HG03457 (cell line): ENCODE measurements around the gene PRKCZ.

ENCODE experiments used
- ATAC-seq: cut with Tn5 transposase; IDR thresholded peaks from one replicate; pipeline ENCODE4 v1.9.1; 2021; ENCODE audit warnings: moderate number of reproducible peaks; ENCODE audit not compliant: unreplicated experiment

PRKCZ gene

DNA sequence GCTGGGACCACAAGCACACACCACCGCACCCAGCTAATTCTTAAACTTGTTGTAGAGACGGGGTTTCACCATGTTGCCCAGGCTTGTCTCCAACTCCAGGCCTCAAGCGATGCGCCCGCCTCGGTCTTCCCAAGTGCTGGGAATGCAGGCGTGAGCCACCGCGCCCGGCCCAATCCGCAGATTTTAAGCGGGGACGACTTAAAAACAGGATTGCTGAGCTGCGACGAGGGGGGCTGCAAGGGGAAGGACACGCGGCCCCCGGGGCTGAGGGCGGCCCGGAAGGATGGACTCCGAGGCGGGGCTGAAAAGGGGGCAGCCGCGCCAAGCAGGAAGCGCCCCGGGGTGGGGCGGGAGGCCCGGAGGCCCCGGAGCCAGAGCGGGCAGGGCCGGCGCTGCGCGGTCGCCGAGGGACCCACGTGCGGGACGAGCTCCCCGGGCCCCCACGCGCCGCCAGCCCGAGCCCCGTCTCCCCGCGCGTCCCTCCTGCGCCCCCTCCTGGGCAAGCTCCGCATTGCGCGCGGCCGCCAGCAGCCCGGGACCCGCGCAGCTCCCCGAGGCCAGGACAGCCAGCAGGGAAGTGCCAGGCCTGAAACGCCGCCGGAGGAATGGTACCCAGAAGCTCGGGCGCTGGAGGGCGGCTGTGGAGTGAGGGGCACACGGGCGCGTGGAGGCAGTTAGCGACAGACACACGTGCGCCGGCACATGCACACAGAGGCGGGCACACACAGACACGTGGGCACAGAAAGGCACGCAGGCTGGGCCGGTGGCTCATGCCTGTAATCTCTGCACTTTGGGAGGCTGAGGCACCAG is 5.5 kb upstream of the PRKCZ start:
- no peak for ATAC-seq

DNA sequence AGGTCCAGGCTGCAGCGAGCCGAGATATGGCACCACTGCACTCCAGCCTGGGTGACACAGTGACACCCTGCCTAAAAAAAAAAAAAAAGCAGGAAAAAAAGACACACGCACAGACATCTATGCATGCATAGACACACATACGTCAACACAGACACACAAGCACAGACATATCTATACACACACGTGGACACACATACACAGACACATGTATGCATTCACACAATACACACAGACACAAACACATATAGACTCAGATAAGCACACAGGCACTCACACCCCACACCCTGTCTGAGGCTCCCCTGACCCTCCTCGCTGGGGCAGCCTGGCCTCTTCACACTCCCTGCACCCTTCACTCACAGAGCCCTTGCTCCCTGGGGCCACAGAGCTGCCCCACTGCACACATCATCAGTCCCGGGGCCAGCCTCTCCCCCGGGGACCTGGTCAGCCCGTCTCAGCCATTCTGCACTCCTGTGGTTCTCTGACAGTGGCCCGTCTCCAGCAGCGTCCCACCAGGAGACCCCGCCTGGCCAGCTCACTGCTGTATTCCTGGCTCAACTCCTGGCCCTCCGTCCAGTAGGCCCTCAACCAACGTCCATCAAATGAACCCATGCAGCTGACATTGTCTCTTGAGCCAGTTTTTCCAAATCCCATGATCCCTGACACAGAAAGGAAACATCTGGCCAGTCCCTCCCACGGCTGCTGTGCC is 4.6 kb upstream of the PRKCZ start:
- no peak for ATAC-seq

DNA sequence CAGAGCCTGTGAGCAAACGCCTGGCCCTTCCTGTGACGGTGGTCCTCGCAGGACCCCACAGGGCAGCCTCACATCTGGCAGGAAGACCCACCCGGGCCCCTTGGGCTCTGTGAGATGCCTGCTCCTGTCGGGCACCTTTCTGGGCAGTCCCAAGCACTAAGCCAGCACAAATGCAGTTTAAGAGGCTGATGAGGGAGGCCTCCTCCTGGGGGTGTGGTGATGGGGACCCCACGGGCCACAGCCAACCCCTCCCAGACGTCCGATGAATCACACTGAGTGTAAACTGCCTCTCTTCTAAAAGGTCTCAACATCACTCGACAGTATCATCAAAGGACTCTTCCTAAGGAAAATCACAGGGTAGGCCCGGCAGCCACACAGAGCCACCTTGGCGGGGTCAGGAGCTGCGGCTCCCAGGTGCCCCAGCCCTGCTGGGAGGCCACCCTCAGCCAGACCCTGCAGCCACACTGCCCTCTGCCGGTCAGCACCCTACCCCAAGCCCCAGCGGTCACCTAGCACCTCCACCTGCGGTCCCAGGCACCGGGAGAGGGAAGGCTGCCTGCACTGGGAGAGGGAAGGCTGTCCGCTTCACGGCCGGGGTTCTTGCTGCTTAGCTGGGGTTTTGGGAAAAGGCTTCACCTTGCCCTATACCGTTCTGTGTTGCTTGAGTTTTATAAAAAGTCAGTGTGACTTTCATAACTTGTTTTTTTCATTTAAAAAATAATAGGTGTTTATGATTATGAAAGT is 3.9 kb upstream of the PRKCZ start:
- ATAC-seq: no peak

- no peak for ATAC-seq
Measured at GRCh38 chr1:2046953-2047748, 3.1 kb upstream of the PRKCZ start.

GRCh38 chr1:2047749-2048729 is 2.2 kb upstream of the PRKCZ start:
- ATAC-seq: no peak

GRCh38 chr1:2049225-2049717 is 940 bp upstream of the PRKCZ start:
- no peak for ATAC-seq

- no peak for ATAC-seq
Measured at GRCh38 chr1:2050461-2050792, 216 bp downstream of the PRKCZ start.

DNA sequence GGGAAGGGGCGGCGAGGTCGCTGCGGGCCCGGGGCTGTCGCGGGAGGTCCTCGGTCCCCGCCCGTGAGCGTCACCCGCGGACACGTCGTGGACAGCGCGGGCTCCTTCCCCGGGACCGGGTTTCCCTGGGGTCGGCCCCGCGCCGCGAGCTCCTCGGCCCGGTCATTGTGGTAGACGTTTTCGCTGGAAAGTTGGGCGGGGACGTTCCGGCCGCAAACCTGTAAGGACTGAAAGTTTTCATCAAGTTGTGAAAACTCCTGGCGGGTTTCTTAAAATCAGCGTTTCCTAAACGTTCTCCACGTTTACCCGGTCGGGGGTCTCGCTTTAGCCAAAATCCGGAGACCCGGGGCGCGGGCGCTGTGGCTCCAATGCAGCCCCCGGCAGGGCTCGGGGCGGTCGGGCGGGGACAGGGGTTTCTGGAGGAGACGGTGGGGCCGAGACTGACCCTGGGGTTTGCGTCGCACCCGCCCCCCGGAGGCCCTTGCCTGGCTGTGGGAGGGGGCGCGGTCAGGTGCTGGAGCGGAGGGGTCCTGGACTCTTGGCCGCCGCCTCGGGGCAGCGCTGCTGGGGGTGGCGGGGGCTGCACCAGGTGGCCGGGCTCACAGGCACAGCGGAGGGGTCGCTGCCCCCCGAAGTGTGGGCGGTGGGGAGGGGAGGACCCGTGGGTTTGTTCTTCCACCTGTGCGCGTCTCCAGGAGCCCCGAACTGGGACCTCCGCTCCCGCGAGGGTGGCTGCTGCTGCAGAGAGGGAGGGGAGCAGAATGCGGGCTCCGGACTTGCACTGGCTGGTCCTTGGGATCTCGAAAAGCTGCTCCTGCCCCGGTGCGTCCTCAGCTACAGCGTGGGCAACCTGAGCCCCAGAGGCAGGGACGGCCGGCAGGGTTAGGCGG is 827 bp downstream of the PRKCZ start:
- no peak for ATAC-seq

GRCh38 chr1:2052054-2052679 is 2.0 kb downstream of the PRKCZ start:
- no peak for ATAC-seq

DNA sequence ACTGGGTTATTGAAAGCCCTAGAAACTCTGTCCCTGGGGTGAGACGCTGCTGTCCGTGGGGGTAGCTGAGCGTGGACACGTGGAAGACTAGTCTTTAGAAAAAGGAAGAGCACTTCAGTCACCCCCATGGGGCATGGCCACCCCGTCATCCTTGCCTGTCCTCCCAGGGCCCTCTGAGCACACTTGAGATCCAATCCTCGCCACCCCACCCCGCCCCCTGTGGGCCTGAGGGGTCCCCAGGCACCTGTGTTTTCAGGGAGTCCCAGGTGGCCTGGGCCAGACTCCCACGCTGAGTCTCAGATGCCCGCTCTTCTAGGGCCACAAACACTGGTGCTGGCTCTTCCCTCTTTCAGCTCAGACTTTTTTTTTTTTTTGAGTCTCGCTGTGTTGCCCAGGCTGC is 2.5 kb downstream of the PRKCZ start:
- no peak for ATAC-seq

DNA sequence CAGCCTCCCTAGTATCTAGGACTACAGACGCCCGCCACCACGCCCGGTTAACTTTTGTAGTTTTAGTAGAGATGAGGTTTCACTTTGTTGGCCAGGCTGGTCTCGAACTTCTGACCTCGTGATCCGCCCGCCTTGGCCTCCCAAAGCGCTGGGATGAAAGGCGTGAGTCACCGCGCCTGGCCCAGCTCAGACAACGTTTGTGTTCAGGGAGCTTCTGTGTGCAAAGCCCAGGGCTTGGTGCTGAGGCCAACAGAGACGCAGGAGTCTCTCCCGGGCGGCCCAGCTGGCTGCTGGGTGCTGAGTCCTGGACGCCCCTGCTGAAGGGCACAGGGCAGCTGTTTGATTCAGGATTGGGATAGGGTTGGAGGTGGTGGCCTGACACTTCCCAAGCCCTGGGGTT is 3.0 kb downstream of the PRKCZ start:
- ATAC-seq: no peak

DNA sequence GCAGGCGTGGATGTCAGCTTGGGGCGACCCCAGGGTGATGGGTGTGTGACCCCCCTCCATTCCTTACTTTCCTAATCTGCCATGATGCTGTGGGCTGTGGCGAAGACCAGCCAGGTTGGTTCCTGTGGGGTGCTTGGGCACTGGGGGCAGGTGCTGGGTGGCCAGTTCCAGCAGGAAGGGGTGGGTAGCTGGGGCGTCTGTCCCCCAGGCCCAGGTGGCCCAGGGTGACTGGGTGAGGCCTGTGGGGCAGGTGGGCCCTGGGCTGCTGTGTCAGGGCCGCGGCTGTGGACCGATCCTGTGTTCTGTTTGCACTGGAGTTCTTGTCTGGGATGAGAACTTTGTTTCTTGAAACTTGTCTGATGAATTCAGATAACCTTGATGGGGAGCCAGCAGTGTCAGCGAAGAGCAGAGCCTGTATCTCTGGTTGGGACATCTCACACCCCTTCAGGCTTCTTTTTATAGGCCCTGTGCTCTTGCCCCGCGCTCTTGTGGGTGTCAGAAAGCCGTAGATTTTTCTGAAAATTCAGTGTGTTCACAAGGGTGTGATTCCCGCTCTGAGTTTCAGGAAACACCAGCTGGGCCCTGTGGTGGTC is 3.7 kb downstream of the PRKCZ start:
- ATAC-seq: no peak

DNA sequence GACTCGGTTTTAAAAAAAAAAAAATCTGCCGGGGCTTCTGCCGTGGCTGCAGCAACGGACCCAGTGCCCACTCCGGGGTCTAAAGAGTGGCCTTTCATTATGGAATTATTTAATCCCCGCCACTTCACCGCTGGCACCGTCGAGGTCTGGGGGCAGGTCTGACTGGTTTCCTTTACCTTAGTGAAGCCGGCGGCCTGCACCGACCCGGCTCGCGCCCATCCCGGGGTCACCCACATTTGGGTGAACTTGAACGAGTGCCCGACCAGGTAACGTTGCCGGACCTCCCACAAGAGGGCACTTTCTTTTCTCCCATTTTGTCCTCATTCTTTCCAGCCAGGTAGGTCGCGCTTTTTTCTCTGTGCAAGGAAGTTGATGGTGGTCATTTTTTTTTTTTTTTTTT is 4.3 kb downstream of the PRKCZ start:
- no peak for ATAC-seq

DNA sequence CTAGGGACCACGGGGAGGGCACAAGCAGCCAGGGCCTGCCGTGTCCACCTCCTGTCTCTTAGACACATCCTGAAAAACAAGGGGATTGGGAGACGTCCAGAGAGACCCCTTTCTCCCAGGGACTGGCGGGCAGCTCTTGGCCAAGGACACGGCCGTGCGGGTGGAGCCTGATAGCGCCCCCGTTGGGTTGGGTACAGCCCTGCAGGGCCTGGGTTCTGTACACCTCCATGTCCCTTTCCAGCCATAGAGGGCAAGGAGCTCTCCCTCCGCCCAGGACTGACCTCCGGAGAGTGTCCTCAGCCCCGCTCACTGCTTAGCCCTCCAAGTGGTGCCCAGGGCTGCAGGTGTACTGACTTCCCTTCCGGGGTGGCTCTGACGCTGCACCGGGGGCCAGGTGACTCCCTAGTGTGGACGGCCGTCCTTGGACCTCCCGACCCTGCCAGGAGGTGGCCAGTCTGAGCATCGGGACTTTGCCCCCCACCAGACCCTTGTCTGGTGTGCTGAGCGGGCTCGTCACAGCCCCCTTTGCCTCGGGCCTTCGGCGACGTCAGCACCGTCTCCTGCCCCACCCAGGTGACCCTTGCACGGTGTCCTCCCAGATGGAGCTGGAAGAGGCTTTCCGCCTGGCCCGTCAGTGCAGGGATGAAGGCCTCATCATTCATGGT is 5.8 kb downstream of the PRKCZ start:
- ATAC-seq: no peak

DNA sequence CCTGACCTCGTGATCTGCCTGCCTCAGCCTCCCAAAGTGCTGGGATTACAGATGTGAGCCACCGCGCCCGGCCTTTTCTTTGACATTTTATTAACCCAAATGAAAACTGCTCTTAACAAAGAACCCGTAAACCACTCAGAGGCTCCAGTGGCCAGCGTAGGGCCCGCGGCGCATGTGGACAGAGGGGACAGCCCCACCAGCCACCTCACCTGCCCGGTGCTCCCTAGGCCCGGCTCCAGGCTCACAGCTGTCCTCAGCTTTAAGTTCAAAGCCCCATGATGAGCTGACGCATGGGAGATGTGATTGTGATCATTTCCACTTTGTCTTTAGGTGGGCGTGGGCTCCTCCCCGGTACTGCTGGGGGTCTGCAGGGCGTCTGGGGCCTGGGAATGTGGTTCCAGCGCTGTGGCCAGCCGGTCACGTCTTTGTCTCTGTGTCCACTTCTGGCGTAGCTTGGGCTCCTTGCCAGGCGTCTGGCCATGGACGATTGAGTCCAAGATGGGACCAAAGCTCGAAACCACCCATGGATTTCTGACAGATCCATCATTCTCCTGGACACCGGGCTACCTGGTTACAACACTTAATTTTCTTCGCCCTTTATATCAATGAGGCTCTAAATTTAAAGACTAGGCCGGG is 6.9 kb downstream of the PRKCZ start:
- no peak for ATAC-seq

GRCh38 chr1:2059290-2059953 is 9.2 kb downstream of the PRKCZ start:
- no peak for ATAC-seq
